Tibial nerve (tissue), 4 donors: ENCODE data around the gene TPPP. TPM values are rescaled to one million over a fixed set of nuclear protein-coding genes. Genes with fewer than 3 reads are reported as not detected.
A peak's percentile ranks its signal among the peaks of the same experiment; 100 is the strongest.

Experiments used
- DNase-seq, 2 donors: peaks; one replicate each; pipeline ENCODE4 v3.0.0-alpha.2; 2019; ENCODE audit warnings: low spot score in 2 of 2
- H3K27ac ChIP-seq, 4 donors: fragments of 200-600 bp; sonication (generic) in 3 of 4; one replicate each; pipeline ENCODE4 v1.5.1; 2017 to 2019; ENCODE audit warnings: mild to moderate bottlenecking in 1 of 4
- H3K27me3 ChIP-seq, 2 donors: fragments of 200-600 bp; sonication (generic) in 1 of 2; one replicate each; pipeline versions ENCODE4 v1.5.1 to v1.6.0; 2017 to 2019
- H3K36me3 ChIP-seq, 3 donors: fragments of 200-600 bp; sonication (generic); one replicate each; pipeline ENCODE4 v1.5.1; 2018 to 2019
- H3K4me1 ChIP-seq, 4 donors: fragments of 200-600 bp; sonication (generic) in 3 of 4; one replicate each; pipeline ENCODE4 v1.5.1; 2017 to 2019
- H3K4me3 ChIP-seq, 4 donors: fragments of 200-600 bp; sonication (generic) in 3 of 4; one replicate each; pipeline ENCODE4 v1.5.1; 2017 to 2019; ENCODE audit warnings: mild to moderate bottlenecking in 1 of 4, moderate library complexity in 1 of 4
- H3K9me3 ChIP-seq, 4 donors: fragments of 200-600 bp; sonication (generic) in 3 of 4; one replicate each; pipeline ENCODE4 v1.5.1; 2017 to 2019
- EP300 ChIP-seq, 2 donors: sonication (generic); formaldehyde crosslinking; IDR thresholded peaks; one replicate each; pipeline ENCODE4 v1.6.1; 2017; ENCODE audit warnings: antibody characterized with exemption in 2 of 2, mild to moderate bottlenecking in 1 of 2
- POLR2A ChIP-seq, 2 donors: fragments of 450-650 bp; IDR thresholded peaks; one replicate each; pipeline ENCODE4 v1.6.1; 2017; ENCODE audit warnings: antibody characterized with exemption in 2 of 2, mild to moderate bottlenecking in 2 of 2, moderate library complexity in 2 of 2
- WGBS, 2 donors: methylation state at CpG; one replicate each; pipeline ENCODE4 v1.1.5; 2018; 5-methylcytosine and 5-hydroxymethylcytosine counted together
- total RNA-seq, 4 donors: library from RNA; depleted of rRNA; stranded (reverse); fragments of >200 nt; gene quantifications; one replicate each; pipeline ENCODE4 v1.1.0, GENCODE V29; 2016
- TF ChIP-seq, protein P1 (sequence below), 5 experiments: fragments of 200-600 bp in 3 of 5; fragments of 450-650 bp in 2 of 5; sonication (generic) in 3 of 5; IDR thresholded peaks; one replicate each; pipeline ENCODE4 v1.5.1; 2016 to 2019; ENCODE audit warnings: antibody characterized with exemption in 5 of 5, mild to moderate bottlenecking in 3 of 5, moderate library complexity in 2 of 5

The TPPP gene
- total RNA-seq, 4 donors from 2014 or later, result 1.7 to 5.5 (median 4.0) TPM

DNA sequence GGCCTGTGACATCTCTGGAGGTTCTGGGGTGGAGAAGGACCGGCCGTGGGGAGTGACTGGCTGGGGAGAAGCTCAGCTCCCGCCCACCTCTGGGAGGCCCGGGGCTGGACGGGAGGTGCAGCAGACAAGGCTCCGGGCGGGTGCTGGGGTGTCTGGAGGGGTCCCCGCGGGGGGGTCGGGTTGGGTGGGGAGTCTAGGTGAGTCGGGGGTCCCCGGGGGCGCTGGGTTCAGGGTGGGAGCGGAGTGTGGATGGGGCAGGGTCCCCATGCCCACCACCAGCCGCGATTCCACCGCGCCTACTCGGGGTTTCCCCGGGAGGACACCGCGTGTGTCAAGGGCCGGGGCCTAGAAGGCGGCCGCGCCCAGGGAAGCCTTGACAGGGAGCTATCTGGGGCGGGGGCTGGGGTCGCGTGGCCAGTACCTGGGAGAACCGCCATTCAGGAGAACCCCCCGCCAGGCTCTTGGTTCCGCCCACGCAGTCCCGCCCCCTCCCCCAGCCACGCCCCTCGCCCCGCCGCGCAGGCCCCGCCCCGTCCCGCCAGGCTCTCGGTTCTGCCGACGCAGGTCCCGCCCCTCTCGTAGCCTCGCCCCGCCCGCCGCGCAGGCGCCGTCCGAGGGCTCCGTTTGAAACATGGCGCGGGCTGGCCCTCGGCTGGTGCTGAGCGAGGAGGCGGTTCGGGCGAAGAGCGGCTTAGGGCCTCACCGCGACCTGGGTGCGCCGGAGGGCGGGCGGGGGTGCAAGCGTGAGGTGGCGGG is 81.2 kb downstream of the TPPP start, which contains the start of gene CEP72:
Gene CEP72 (plus strand): TSS at position 610 of the 756 bp plus-strand sequence. CDS start 22 bp downstream, at position 632.
- H3K4me3 ChIP-seq, result peak within 1 kb of the TSS; percentile 54 to 92 (median 55)
- peaks cover 0 to 33% (median 11%) of the 10 kb centered on the region in 4 donors for H3K4me1 ChIP-seq
- peaks cover 0 to 11% of the 10 kb centered on the region in 2 donors for H3K27me3 ChIP-seq
- no peaks in the 10 kb centered on the region for H3K9me3 ChIP-seq
- DNase-seq, result peak; percentile 77 to 78
- H3K27ac ChIP-seq, result peak within 1 kb of the TSS in 3 of 4 donors; percentile 22 to 87 (median 63)
- TF ChIP-seq, protein P1, sequence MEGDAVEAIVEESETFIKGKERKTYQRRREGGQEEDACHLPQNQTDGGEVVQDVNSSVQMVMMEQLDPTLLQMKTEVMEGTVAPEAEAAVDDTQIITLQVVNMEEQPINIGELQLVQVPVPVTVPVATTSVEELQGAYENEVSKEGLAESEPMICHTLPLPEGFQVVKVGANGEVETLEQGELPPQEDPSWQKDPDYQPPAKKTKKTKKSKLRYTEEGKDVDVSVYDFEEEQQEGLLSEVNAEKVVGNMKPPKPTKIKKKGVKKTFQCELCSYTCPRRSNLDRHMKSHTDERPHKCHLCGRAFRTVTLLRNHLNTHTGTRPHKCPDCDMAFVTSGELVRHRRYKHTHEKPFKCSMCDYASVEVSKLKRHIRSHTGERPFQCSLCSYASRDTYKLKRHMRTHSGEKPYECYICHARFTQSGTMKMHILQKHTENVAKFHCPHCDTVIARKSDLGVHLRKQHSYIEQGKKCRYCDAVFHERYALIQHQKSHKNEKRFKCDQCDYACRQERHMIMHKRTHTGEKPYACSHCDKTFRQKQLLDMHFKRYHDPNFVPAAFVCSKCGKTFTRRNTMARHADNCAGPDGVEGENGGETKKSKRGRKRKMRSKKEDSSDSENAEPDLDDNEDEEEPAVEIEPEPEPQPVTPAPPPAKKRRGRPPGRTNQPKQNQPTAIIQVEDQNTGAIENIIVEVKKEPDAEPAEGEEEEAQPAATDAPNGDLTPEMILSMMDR (IDR thresholded peaks at IDR 0.05), result no peak
- no peak for TF ChIP-seq POLR2A (IDR thresholded peaks at IDR 0.05)
- TF ChIP-seq EP300 (IDR thresholded peaks at IDR 0.05), result peak in 1 of 2 donors; percentile 38
- WGBS, 2 donors, result 0 to 3% methylated on average over 6 to 29 of the region's 72 CpGs
- peaks cover 0 to 4% (median 0%) of the 10 kb centered on the region in 3 donors for H3K36me3 ChIP-seq

DNA sequence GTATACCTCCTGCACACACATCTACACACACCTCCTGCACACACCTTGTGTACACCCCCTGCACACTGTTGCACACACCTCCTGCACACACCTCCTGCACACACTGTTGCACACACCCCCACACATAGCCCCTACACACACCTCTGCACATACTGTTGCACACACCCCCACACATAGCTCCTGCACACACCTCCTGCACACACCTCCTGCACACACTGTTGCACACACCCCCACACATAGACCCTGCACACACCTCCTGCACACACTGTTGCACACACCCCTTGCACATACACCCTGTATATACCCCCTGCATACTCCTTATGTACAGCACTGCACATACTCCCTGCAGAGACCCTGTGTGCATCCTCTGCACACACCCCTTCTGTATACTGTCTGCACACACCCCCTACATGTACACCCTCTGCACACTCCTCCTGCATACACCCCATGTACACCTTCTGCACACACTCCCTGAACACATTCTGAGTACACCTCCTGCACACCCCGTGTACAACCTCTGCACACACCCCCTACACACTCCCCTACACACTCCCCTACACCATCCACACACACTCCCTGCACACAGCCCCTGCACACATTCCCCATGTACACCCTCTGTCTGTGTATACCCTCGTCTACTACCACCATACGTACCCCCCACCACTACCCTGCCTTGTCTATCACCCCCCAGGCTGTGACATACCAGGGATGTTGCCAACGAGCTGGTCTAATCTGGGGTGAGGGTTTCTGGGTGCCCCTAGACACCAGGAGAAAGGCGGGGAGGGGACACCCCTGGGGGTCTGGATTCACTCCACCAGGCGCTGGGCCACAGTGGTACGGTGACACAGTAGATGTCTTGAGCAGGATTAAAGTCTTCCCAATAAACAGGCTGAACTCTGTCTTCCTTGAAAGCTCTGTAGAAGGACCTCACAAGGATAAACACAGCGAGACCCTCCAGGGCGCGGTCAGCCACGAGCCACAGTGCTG is 82.1 kb downstream of the TPPP start:
- Histone ChIP-seq H3K27ac (peak overlapping the region in 2 of 4 donors; percentile 22 to 87), H3K4me3 (peak overlapping the region; percentile 54 to 92 (median 55)), H3K36me3 (no peaks in the 10 kb centered on the region), H3K4me1 (peaks cover 0 to 33% (median 11%) of the 10 kb centered on the region in 4 donors), H3K9me3 (no peaks in the 10 kb centered on the region), H3K27me3 (peaks cover 0 to 11% of the 10 kb centered on the region in 2 donors)
- TF ChIP-seq EP300 (IDR thresholded peaks at IDR 0.05) (no peak), POLR2A (IDR thresholded peaks at IDR 0.05) (no peak)
- TF ChIP-seq, protein P1 (IDR thresholded peaks at IDR 0.05), result no peak
- WGBS, 2 donors, result 31 to 38% methylated on average over 11 of the region's 11 CpGs
- DNase-seq, result no peak

DNA sequence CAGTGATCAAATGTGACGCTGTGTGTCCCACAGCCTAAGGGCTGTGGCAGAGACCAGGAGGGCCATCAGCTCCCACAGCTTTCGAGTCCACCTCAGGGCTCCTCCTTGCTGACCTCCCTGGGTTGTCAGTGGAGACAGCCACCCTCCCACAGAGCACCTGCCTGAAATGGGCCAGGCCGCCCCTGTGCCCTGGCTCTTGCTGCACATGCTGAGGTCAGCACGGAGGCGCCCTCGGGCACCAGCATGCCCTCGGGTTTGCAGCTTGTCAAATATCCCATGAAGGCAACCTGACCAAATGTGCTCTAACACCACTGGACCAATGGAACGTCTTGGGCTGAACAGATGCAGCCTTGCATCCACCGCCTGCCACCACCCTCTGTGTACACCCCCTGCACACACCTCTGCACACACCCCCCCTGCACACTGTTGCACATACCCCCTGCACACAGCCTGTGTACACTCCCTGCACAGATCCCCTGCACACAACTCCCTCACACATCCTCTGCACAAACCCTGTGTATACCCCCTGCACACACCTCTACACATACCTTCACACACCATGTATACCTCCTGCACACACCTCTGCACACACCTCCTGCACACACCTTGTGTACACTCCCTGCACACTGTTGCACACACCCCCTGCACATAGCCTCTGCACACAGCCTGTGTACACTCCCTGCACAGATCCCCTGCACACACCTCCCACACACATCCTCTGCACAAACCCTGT is 83.0 kb downstream of the TPPP start:
- H3K4me1 ChIP-seq, result peaks cover 0 to 33% (median 11%) of the 10 kb centered on the region in 4 donors
- no peaks in the 10 kb centered on the region for H3K36me3 ChIP-seq
- no peak overlapping the region for H3K4me3 ChIP-seq
- TF ChIP-seq EP300 (IDR thresholded peaks at IDR 0.05), result no peak
- H3K27ac ChIP-seq, result no peak overlapping the region
- H3K9me3 ChIP-seq, result no peaks in the 10 kb centered on the region
- peaks cover 0 to 11% of the 10 kb centered on the region in 2 donors for H3K27me3 ChIP-seq
- no peak for DNase-seq
- 77 to 91% methylated on average over 8 to 9 of the region's 9 CpGs for WGBS, 2 donors

Other genes starting within 250 kb of the TPPP start
- gene SLC9A3, start 168.9 kb downstream of the TPPP start, total RNA-seq, result 10 to 100 TPM; 11.4 to 32.7 (median 17.9) TPM
- 1 to 10 TPM; 3.3 to 6.6 (median 5.0) TPM for gene CEP72, start 81.0 kb downstream of the TPPP start, total RNA-seq
- gene ZDHHC11B, start 91.4 kb upstream of the TPPP start, total RNA-seq, result 1 to 10 TPM in 2 of 4 donors, under 1 TPM in 1, not detected in 1; 0.39 to 2.1 (median 1.5) TPM
- 1 to 10 TPM; 1.1 to 6.9 (median 2.3) TPM for gene ZDHHC11, start 157.6 kb upstream of the TPPP start, total RNA-seq
- 10 to 100 TPM; 35.8 to 55.3 (median 49.0) TPM for gene BRD9, start 199.4 kb upstream of the TPPP start, total RNA-seq
- gene TRIP13, start 199.5 kb upstream of the TPPP start, total RNA-seq, result 1 to 10 TPM in 1 of 4 donors, under 1 TPM in 3; 0.30 to 1.3 (median 0.52) TPM